ENCODE results near the gene CBX1.
A peak's percentile ranks its signal among the peaks of the same experiment; 100 is the strongest.

Gene CBX1

GRCh38 chr17:48102798-48103715, 1.8 kb upstream of the CBX1 start:
- H3K36me3 ChIP-seq (ENCODE audit: low read depth) = peaks cover 11% of the 10 kb centered on the region; the same call in 1 of the 2 replicates
- H3K27me3 ChIP-seq (ENCODE audit: insufficient read depth, poor library complexity, severe bottlenecking) = no peaks in the 10 kb centered on the region
- H3K9me3 ChIP-seq (ENCODE audit: severe bottlenecking) = no peaks in the 10 kb centered on the region
- H3K4me3 ChIP-seq (ENCODE audit: severe bottlenecking) = no peak overlapping the region
- DNase-seq (ENCODE audit: low spot score) (no peak), ATAC-seq (ENCODE audit: low read depth) (no peak)
- H3K27ac ChIP-seq (ENCODE audit: poor library complexity, severe bottlenecking) = no peak overlapping the region
- peaks cover 5% of the 10 kb centered on the region for H3K4me1 ChIP-seq (ENCODE audit: insufficient read depth, poor library complexity, severe bottlenecking)
- no peak for TF ChIP-seq CTCF (IDR thresholded peaks at IDR 0.05; ENCODE audit: poor library complexity, severe bottlenecking)

- no peak for TF ChIP-seq CTCF (IDR thresholded peaks at IDR 0.05; ENCODE audit: poor library complexity, severe bottlenecking)
- H3K9me3 ChIP-seq (ENCODE audit: severe bottlenecking) = no peaks in the 10 kb centered on the region
- ATAC-seq (ENCODE audit: low read depth) (no peak), DNase-seq (ENCODE audit: low spot score) (no peak)
- H3K4me1 ChIP-seq (ENCODE audit: insufficient read depth, poor library complexity, severe bottlenecking) = peaks cover 5% of the 10 kb centered on the region
- H3K4me3 ChIP-seq (ENCODE audit: severe bottlenecking) = no peak overlapping the region
- H3K27me3 ChIP-seq (ENCODE audit: insufficient read depth, poor library complexity, severe bottlenecking) = no peaks in the 10 kb centered on the region
- H3K27ac ChIP-seq (ENCODE audit: poor library complexity, severe bottlenecking) = peak overlapping the region; percentile 91
- peaks cover 14% of the 10 kb centered on the region; the same call in 1 of the 2 replicates for H3K36me3 ChIP-seq (ENCODE audit: low read depth)
These were observed 919 bp upstream of the CBX1 start for GRCh38 chr17:48102043-48102750.

GRCh38 chr17:48100591-48101011, 677 bp downstream of the CBX1 start:
- ATAC-seq (ENCODE audit: low read depth) (peak; percentile 41), DNase-seq (ENCODE audit: low spot score) (peak; percentile 74)
- peaks cover 5% of the 10 kb centered on the region for H3K4me1 ChIP-seq (ENCODE audit: insufficient read depth, poor library complexity, severe bottlenecking)
- no peak for TF ChIP-seq CTCF (IDR thresholded peaks at IDR 0.05; ENCODE audit: poor library complexity, severe bottlenecking)
- H3K9me3 ChIP-seq (ENCODE audit: severe bottlenecking) = no peaks in the 10 kb centered on the region
- no peaks in the 10 kb centered on the region for H3K27me3 ChIP-seq (ENCODE audit: insufficient read depth, poor library complexity, severe bottlenecking)
- peak overlapping the region; percentile 76 for H3K4me3 ChIP-seq (ENCODE audit: severe bottlenecking)
- peaks cover 26% of the 10 kb centered on the region for H3K36me3 ChIP-seq (ENCODE audit: low read depth)
- peak overlapping the region; percentile 91 for H3K27ac ChIP-seq (ENCODE audit: poor library complexity, severe bottlenecking)

GRCh38 chr17:48100160-48100559, 1.1 kb downstream of the CBX1 start:
- DNase-seq (ENCODE audit: low spot score) (no peak), ATAC-seq (ENCODE audit: low read depth) (0 out of 3 replicates have a peak, but pooled peaks have one; percentile 1)
- H3K27ac ChIP-seq (ENCODE audit: poor library complexity, severe bottlenecking) = peak overlapping the region; percentile 91

More at GRCh38 chr17:48100160-48100559, 1.1 kb downstream of the CBX1 start:
- no peaks in the 10 kb centered on the region for H3K9me3 ChIP-seq (ENCODE audit: severe bottlenecking)
- H3K4me1 ChIP-seq (ENCODE audit: insufficient read depth, poor library complexity, severe bottlenecking) = peaks cover 5% of the 10 kb centered on the region
- H3K36me3 ChIP-seq (ENCODE audit: low read depth) = peaks cover 31% of the 10 kb centered on the region
- no peak for TF ChIP-seq CTCF (IDR thresholded peaks at IDR 0.05; ENCODE audit: poor library complexity, severe bottlenecking)
- peak overlapping the region; percentile 76 for H3K4me3 ChIP-seq (ENCODE audit: severe bottlenecking)
- H3K27me3 ChIP-seq (ENCODE audit: insufficient read depth, poor library complexity, severe bottlenecking) = no peaks in the 10 kb centered on the region
